ENCODE results near the gene TAS2R60.

The TAS2R60 gene

GRCh38 chr7:143437578-143437977 is 5.7 kb upstream of the TAS2R60 start:
- DNase-seq (ENCODE audit: extremely low read depth in 1 of 2, low read depth in 1 of 2) = no peak

GRCh38 chr7:143439866-143440265 is 3.4 kb upstream of the TAS2R60 start:
- DNase-seq (ENCODE audit: extremely low read depth in 1 of 2, low read depth in 1 of 2) = no peak

GRCh38 chr7:143444063-143444782 is 970 bp downstream of the TAS2R60 start:
- no peak for DNase-seq (ENCODE audit: extremely low read depth in 1 of 2, low read depth in 1 of 2)

- DNase-seq (ENCODE audit: extremely low read depth in 1 of 2, low read depth in 1 of 2) = no peak
Observed at GRCh38 chr7:143444785-143445184, 1.5 kb downstream of the TAS2R60 start.

GRCh38 chr7:143447466-143447865 is 4.2 kb downstream of the TAS2R60 start:
- DNase-seq (ENCODE audit: extremely low read depth in 1 of 2, low read depth in 1 of 2) = no peak

GRCh38 chr7:143448429-143448828 is 5.2 kb downstream of the TAS2R60 start:
- no peak for DNase-seq (ENCODE audit: extremely low read depth in 1 of 2, low read depth in 1 of 2)

- DNase-seq (ENCODE audit: extremely low read depth in 1 of 2, low read depth in 1 of 2) = no peak
Observed at GRCh38 chr7:143449793-143450192, 6.5 kb downstream of the TAS2R60 start.

- DNase-seq (ENCODE audit: extremely low read depth in 1 of 2, low read depth in 1 of 2) = no peak
Observed at GRCh38 chr7:143451122-143451521, 7.9 kb downstream of the TAS2R60 start.

GRCh38 chr7:143451746-143452145 is 8.5 kb downstream of the TAS2R60 start:
- no peak for DNase-seq (ENCODE audit: extremely low read depth in 1 of 2, low read depth in 1 of 2)

GRCh38 chr7:143452495-143452894 is 9.2 kb downstream of the TAS2R60 start:
- DNase-seq (ENCODE audit: extremely low read depth in 1 of 2, low read depth in 1 of 2) = no peak

- DNase-seq (ENCODE audit: extremely low read depth in 1 of 2, low read depth in 1 of 2) = no peak
Observed at GRCh38 chr7:143454091-143454680, 10.9 kb downstream of the TAS2R60 start.

- DNase-seq (ENCODE audit: extremely low read depth in 1 of 2, low read depth in 1 of 2) = no peak
Observed at GRCh38 chr7:143455491-143455890, 12.2 kb downstream of the TAS2R60 start.

- DNase-seq (ENCODE audit: extremely low read depth in 1 of 2, low read depth in 1 of 2) = no peak
Observed at GRCh38 chr7:143455942-143456341, 12.7 kb downstream of the TAS2R60 start.

- DNase-seq (ENCODE audit: extremely low read depth in 1 of 2, low read depth in 1 of 2) = no peak
Observed at GRCh38 chr7:143456992-143457793, 13.9 kb downstream of the TAS2R60 start.

- no peak for DNase-seq (ENCODE audit: extremely low read depth in 1 of 2, low read depth in 1 of 2)
Observed at GRCh38 chr7:143458263-143458662, 15.0 kb downstream of the TAS2R60 start.

- no peak for DNase-seq (ENCODE audit: extremely low read depth in 1 of 2, low read depth in 1 of 2)
Observed at GRCh38 chr7:143458681-143459080, 15.4 kb downstream of the TAS2R60 start.

GRCh38 chr7:143459359-143459758 is 16.1 kb downstream of the TAS2R60 start:
- no peak for DNase-seq (ENCODE audit: extremely low read depth in 1 of 2, low read depth in 1 of 2)

GRCh38 chr7:143460271-143460979 is 17.2 kb downstream of the TAS2R60 start:
- no peak for DNase-seq (ENCODE audit: extremely low read depth in 1 of 2, low read depth in 1 of 2)

- DNase-seq (ENCODE audit: extremely low read depth in 1 of 2, low read depth in 1 of 2) = no peak
Observed at GRCh38 chr7:143462045-143462444, 18.8 kb downstream of the TAS2R60 start.

- no peak for DNase-seq (ENCODE audit: extremely low read depth in 1 of 2, low read depth in 1 of 2)
Observed at GRCh38 chr7:143463556-143463955, 20.3 kb downstream of the TAS2R60 start.

GRCh38 chr7:143463957-143464356 is 20.7 kb downstream of the TAS2R60 start:
- DNase-seq (ENCODE audit: extremely low read depth in 1 of 2, low read depth in 1 of 2) = no peak

Measured in stimulated activated CD8-positive, alpha-beta memory T cell treated with anti-CD3 and anti-CD28 coated beads, Interleukin-7, amount 100 ng/mL, for 48 hours (primary cell).